ENCODE measurements around the gene HIPK2. TPM values are rescaled to one million over a fixed set of nuclear protein-coding genes. Genes with fewer than 3 reads are reported as not detected.

HIPK2 gene
- total RNA-seq, 1 donor from 2014 or later: 45.1 TPM

DNA sequence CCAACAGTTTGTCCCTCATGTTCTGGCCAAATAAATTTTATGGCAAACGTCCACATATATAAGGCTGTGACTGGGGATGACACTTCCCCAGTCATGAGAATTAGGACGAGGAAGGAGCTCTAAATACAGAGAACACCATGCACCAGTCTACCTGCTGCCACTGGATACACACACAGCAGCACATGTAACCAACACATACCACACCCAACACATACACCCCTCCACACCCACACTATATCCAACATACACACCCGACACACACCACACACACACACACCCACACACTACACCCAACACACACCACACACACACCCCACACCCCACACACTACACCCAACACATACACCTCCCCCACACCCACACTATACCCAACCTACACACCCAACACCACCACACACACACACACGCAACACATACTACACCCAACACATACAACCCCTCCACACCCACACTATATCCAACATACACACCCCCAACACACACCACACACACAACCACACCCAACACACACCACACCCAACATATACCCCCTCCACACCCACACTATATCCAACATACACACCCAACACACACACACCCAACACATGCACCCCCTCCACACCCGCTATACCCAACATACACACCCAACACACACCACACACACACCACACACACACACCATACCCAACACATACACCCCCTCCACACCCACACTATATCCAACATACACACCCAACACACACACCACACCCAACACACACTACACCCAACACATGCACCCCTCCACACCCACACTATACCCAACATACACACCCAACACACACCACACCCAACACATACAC, 74.1 kb downstream of the HIPK2 start:
- DNase-seq (ENCODE audit: low read depth): no peak
- TF ChIP-seq, protein P1, sequence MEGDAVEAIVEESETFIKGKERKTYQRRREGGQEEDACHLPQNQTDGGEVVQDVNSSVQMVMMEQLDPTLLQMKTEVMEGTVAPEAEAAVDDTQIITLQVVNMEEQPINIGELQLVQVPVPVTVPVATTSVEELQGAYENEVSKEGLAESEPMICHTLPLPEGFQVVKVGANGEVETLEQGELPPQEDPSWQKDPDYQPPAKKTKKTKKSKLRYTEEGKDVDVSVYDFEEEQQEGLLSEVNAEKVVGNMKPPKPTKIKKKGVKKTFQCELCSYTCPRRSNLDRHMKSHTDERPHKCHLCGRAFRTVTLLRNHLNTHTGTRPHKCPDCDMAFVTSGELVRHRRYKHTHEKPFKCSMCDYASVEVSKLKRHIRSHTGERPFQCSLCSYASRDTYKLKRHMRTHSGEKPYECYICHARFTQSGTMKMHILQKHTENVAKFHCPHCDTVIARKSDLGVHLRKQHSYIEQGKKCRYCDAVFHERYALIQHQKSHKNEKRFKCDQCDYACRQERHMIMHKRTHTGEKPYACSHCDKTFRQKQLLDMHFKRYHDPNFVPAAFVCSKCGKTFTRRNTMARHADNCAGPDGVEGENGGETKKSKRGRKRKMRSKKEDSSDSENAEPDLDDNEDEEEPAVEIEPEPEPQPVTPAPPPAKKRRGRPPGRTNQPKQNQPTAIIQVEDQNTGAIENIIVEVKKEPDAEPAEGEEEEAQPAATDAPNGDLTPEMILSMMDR (conservative IDR thresholded peaks at IDR 0.05; ENCODE audit: low read depth, low read length): no peak
- no peak overlapping the region for H3K4me3 ChIP-seq (ENCODE audit: low read depth, low read length)

DNA sequence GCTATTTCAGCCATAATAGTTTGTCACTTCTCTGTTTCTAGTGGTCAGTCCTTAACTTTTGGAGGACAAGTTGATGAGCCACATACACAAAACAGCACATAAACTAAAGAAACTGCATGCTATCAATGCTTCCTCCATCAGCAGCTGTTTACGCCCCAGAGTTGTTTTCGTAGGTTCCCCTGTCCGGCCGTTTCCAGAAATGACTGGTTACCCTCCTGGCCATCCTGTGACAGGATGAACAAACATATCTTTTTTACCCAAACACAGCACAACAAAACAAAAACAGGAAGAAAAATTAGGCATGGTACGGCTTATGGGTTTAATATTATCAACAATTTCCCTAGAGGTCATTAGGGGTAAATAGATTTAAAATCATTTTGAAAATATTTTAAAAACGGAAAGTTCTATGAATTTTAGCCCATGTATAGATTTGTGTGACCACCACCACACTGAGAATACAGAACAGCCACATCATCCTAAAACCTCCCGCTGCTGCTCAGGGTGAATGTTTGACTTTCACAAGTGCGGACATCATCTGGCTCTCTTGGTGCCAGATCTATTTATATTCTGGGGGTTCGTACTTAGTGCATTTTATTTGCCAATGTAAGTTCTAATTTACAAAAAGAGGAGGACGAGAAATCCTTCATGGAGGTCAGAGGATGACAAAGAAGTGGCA, 74.8 kb downstream of the HIPK2 start:
- H3K4me3 ChIP-seq (ENCODE audit: low read depth, low read length): no peak overlapping the region
- DNase-seq (ENCODE audit: low read depth): no peak
- TF ChIP-seq, protein P1 (conservative IDR thresholded peaks at IDR 0.05; ENCODE audit: low read depth, low read length): no peak

DNA sequence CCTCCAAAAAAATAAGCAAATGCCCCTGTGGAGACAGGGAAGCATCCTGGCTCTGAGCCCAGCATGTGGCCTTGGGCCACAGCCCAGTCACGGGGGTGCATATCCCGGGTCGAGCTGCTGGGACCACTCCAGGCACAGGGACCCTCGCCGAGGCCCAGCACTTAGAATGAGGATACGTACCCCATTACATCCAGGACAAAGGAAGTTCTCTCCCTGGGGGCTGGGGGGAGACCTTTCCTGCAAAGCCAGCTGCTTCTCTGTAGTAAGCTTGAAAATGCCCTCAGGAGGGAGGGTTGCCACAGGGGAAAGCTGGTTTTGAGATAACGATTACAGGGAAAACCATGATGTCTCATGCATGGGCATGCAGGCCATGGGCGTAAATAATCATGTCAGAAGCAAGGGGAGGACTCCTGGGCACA, 75.5 kb downstream of the HIPK2 start:
- TF ChIP-seq, protein P1 (conservative IDR thresholded peaks at IDR 0.05; ENCODE audit: low read depth, low read length): no peak
- no peak for DNase-seq (ENCODE audit: low read depth)
- no peak overlapping the region for H3K4me3 ChIP-seq (ENCODE audit: low read depth, low read length)

DNA sequence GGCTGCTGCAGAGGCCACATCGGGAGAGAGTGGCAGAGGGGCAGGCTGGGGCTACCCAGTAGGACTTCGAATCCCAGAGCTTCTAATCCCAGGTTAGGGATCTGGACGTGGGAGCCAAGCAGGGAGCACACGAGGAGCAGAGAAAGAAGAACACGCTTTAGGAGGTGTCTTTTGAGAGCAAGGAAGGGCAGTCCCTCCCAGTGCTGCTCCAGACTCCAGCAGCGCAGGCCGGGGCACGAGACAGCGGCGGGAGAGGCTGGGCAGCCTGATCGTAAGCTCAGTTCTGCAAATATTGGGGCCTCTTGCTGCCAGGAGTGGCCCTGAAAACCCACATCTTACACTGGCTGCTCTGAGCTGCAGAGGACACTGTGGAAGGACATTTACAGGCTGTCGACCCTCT, 75.9 kb downstream of the HIPK2 start:
- no peak for DNase-seq (ENCODE audit: low read depth)

DNA sequence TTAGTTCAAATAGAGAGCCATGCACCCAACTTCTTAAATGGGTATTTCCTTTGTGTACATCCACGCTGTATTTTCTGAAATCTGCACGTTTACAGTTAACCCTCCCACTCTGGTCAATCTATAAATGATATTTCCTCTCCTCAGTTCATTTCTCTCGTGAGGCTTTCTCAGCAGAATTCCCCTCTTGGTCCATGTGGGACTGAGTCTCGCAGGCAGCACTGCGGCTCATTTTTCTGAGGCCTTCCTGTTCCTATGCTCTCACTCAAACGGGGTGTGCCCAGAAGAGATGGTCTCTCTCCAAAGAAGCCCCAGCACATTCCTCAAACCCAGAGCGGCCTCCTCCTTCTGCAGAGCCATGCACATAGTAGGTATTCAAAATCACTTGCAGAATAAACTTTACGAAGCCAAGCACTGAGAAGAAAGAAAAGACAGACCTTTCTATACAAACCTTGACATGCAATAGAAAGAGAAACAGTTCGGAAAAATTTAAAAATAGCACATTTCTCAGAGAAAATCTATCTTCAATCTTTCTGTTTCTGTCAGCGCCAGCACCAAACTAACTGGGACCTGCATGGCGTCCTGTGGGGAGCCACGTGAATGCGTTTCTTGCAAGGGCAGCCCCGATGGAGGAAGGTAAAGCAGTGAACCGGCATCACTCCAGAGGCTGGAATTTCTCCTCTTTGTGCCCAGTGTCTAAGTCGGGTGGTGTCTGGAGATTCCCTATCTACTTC, 77.1 kb downstream of the HIPK2 start:
- DNase-seq (ENCODE audit: low read depth): no peak
- TF ChIP-seq, protein P1 (conservative IDR thresholded peaks at IDR 0.05; ENCODE audit: low read depth, low read length): no peak
- no peak overlapping the region for H3K4me3 ChIP-seq (ENCODE audit: low read depth, low read length)

More for the DNA sequence above, 75.9 kb downstream of the HIPK2 start:
- TF ChIP-seq, protein P1 (conservative IDR thresholded peaks at IDR 0.05; ENCODE audit: low read depth, low read length): no peak
- H3K4me3 ChIP-seq (ENCODE audit: low read depth, low read length): no peak overlapping the region

DNA sequence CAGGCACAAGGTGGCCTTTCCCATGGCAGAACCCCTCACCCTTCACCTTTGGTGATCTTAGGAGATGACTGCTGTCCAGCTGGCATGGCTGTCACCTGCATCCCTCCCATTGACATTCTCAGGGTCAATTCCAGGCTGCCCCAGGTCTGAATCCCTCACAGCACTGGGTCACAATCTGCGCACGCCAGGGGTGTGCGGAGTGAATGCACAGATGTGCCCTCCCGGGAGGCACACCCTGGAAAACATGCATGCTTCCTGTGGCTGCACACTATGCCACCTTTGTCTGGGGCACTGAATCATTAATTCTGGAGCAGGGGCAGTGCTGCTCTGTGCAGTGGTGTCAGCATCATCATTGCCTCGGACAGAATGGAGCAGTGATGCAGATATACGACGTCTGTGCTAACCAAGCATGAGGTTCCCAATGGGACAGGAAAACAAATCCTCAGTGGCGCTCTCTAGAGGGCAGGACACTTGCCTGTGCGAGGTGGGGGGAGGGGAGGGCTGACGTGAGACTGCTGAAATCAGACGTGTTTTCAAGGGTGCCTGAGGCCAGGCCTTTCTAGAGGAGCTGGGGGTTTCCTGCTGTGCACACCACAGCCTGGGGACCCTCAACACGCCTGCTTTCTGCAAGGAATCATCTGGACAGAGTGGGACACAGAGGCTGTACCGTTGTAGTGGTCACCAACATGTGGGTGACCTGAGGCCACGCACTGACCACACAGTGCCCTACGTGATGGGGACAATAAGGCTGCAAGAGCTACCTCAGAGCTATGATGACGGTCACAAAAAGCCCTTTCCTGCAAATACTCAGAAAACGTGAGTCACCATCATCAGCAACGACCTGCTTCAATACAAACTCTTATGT, 77.9 kb downstream of the HIPK2 start:
- no peak overlapping the region for H3K4me3 ChIP-seq (ENCODE audit: low read depth, low read length)
- TF ChIP-seq, protein P1 (conservative IDR thresholded peaks at IDR 0.05; ENCODE audit: low read depth, low read length): peak; percentile 33
- no peak for DNase-seq (ENCODE audit: low read depth)

Data from epithelial cell of proximal tubule (primary cell).